OCI-LY7 (cell line): Measurements from ENCODE around the gene RGS4. TPM values are rescaled to one million over a fixed set of nuclear protein-coding genes. Genes with fewer than 3 reads are reported as not detected.

ENCODE experiments used
- BruUV-seq: library from RNA; stranded (reverse); fragments of 400-500 nt; replicated peaks from 2 replicates; lab custom pipeline; 2021; lab: Mats Ljungman, UMichigan
- CTCF ChIA-PET: fragments of 300-600 bp; sonication (Branson Sonifier 250); formaldehyde crosslinking; loops from one replicate; lab custom pipeline; 2022; ENCODE audit warnings: antibody characterized with exemption; ENCODE audit not compliant: unreplicated experiment; lab: Charles Lee
- POLR2A ChIA-PET: fragments of 300-600 bp; sonication (Branson Sonifier 250); formaldehyde crosslinking; loops from one replicate; lab custom pipeline; 2022; ENCODE audit warnings: antibody characterized with exemption; lab: Charles Lee
- DNase-seq: peaks from one replicate; pipeline ENCODE4 v3.0.0-alpha.2; 2015; ENCODE audit warnings: low spot score
- H2AFZ ChIP-seq: fragments of 200-600 bp; sonication (generic), shearing (Covaris generic); 2 replicates; pipeline ENCODE4 v1.6.1; 2014; ENCODE audit warnings: mild to moderate bottlenecking, antibody characterized with exemption, low read length, moderate library complexity
- H3K27ac ChIP-seq: fragments of 200-600 bp; sonication (generic); 2 replicates; pipeline ENCODE4 v1.5.1; 2014; ENCODE audit warnings: mixed run types, low read depth, mild to moderate bottlenecking, moderate library complexity, low read length, inconsistent platforms; ENCODE audit not compliant: poor library complexity, severe bottlenecking
- H3K36me3 ChIP-seq: fragments of 200-600 bp; sonication (generic); 2 replicates; pipeline ENCODE4 v1.6.1; 2014; ENCODE audit warnings: mild to moderate bottlenecking, antibody characterized with exemption, low read length, moderate library complexity, mixed read lengths; ENCODE audit not compliant: insufficient read depth
- H3K4me1 ChIP-seq: fragments of 200-600 bp; sonication (generic); 2 replicates; pipeline ENCODE4 v1.5.1; 2014; ENCODE audit warnings: mild to moderate bottlenecking, low read length; ENCODE audit not compliant: insufficient read depth, poor library complexity, severe bottlenecking
- H3K4me2 ChIP-seq: fragments of 200-600 bp; sonication (generic); 2 replicates; pipeline ENCODE4 v1.6.1; 2014; ENCODE audit warnings: mild to moderate bottlenecking, low read length
- H3K4me3 ChIP-seq: fragments of 200-600 bp; sonication (generic); 2 replicates; pipeline ENCODE4 v1.5.1; 2014; ENCODE audit warnings: mild to moderate bottlenecking, low read depth, low read length; ENCODE audit not compliant: poor library complexity, severe bottlenecking
- H3K79me2 ChIP-seq: fragments of 200-600 bp; sonication (generic); 2 replicates; pipeline ENCODE4 v1.6.1; 2016; ENCODE audit warnings: low read depth, mild to moderate bottlenecking, low read length, moderate library complexity, mixed read lengths; ENCODE audit not compliant: insufficient read depth
- H3K9me2 ChIP-seq: fragments of 200-600 bp; sonication (generic); 2 replicates; pipeline ENCODE4 v1.6.1; 2016; ENCODE audit warnings: mild to moderate bottlenecking, low read length, mixed read lengths; ENCODE audit not compliant: insufficient read depth
- H3K9me3 ChIP-seq: fragments of 200-600 bp; sonication (generic); 2 replicates; pipeline ENCODE4 v1.6.1; 2014; ENCODE audit warnings: mild to moderate bottlenecking, mixed run types, low read length, mixed read lengths
- H4K20me1 ChIP-seq: fragments of 200-600 bp; sonication (generic); 2 replicates; pipeline ENCODE4 v1.6.1; 2014; ENCODE audit warnings: mild to moderate bottlenecking, antibody characterized with exemption, low read length, moderate library complexity, mixed read lengths; ENCODE audit not compliant: insufficient read depth
- EZH2phosphoT487 ChIP-seq: fragments of 200-600 bp; sonication (generic); IDR thresholded peaks from 2 replicates; pipeline ENCODE4 v1.6.1; 2018; ENCODE audit warnings: low read depth, borderline replicate concordance, mild to moderate bottlenecking, mixed run types, antibody characterized with exemption, low read length, moderate library complexity, mixed read lengths
- intact Hi-C: fragments of 100-400 bp; cut with micrococcal nuclease; formaldehyde crosslinking; loops from one replicate; pipeline ENCODE4 v1.10.0; 2022; ENCODE audit not compliant: unreplicated experiment
- total RNA-seq, 2 experiments: library from RNA; depleted of rRNA in 1 of 2; stranded (reverse); fragments of >200 nt in 1 of 2; shearing (Covaris generic) in 1 of 2; gene quantifications; 2 replicates each; pipeline ENCODE4 v1.2.3, GENCODE V29; 2014 to 2022
- TF ChIP-seq, protein P1 (sequence below): fragments of 200-600 bp; sonication (generic); conservative IDR thresholded peaks from 2 replicates; pipeline ENCODE4 v1.5.1; 2014; ENCODE audit warnings: mild to moderate bottlenecking, antibody characterized with exemption, low read length, moderate library complexity, mixed read lengths

RGS4 gene
- total RNA-seq, 2 experiments from 2014 or later = not detected

DNA sequence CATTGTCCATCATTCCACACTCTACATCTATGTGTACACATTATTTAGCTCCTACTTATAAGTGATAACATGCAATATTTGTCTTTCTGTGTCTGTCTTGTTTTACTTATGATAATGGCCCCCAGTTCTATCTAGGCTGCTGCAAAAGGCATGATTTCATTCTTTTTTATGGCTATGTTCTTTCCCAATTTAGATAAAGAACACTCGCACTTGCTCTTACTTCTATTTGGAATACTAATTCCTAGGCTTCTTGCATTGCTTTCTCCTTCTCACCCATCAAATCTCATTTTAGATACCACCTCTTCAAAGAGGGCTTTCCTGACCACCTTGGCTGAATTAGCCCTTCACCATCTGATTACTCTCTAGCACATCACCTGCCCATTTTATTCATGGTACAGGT lies 3.0 kb upstream of the RGS4 start:
- no TSS peak for BruUV-seq
- H3K36me3 ChIP-seq = no peaks in the 10 kb centered on the region
- no peaks in the 10 kb centered on the region for H4K20me1 ChIP-seq
- intact Hi-C loops = no loop called here
- H3K4me1 ChIP-seq = no peaks in the 10 kb centered on the region
- no peak overlapping the region for H2AFZ ChIP-seq
- no peak overlapping the region for H3K4me3 ChIP-seq
- TF ChIP-seq, protein P1, sequence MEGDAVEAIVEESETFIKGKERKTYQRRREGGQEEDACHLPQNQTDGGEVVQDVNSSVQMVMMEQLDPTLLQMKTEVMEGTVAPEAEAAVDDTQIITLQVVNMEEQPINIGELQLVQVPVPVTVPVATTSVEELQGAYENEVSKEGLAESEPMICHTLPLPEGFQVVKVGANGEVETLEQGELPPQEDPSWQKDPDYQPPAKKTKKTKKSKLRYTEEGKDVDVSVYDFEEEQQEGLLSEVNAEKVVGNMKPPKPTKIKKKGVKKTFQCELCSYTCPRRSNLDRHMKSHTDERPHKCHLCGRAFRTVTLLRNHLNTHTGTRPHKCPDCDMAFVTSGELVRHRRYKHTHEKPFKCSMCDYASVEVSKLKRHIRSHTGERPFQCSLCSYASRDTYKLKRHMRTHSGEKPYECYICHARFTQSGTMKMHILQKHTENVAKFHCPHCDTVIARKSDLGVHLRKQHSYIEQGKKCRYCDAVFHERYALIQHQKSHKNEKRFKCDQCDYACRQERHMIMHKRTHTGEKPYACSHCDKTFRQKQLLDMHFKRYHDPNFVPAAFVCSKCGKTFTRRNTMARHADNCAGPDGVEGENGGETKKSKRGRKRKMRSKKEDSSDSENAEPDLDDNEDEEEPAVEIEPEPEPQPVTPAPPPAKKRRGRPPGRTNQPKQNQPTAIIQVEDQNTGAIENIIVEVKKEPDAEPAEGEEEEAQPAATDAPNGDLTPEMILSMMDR = no peak
- TF ChIP-seq EZH2phosphoT487 = no peak
- ChIA-PET CTCF (interaction anchor here (0.6 kb wide), 1 partner anchor 75 kb away, joined by 3 read pairs; no protein-coding TSS in a partner anchor), POLR2A (no interaction called here)
- H3K4me2 ChIP-seq = no peak overlapping the region
- no peak for DNase-seq
- H3K9me3 ChIP-seq = no peaks in the 10 kb centered on the region
- H3K27ac ChIP-seq = no peak overlapping the region
- H3K79me2 ChIP-seq = no peaks in the 10 kb centered on the region
- H3K9me2 ChIP-seq = no peaks in the 10 kb centered on the region

DNA sequence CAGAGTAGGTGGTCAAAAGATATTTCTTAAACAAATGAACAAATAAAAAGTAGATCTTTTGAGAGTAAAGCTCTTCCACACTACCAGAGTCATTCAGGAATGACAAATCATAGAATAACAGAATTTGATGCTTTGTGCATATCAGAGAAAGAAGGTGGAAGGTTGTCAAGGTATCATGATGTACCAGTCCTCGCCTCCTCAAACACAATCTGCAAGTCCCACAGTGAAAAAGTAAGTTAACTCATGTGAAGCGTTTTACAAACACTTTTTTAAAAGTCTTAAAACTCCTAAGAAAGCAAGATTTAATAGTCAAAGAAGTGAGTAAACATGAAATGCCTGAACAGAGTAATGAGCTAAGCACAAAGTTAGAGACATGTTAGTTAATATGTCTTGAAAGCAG lies 2.5 kb upstream of the RGS4 start:
- no TSS peak for BruUV-seq
- CTCF ChIA-PET = no interaction called here

DNA sequence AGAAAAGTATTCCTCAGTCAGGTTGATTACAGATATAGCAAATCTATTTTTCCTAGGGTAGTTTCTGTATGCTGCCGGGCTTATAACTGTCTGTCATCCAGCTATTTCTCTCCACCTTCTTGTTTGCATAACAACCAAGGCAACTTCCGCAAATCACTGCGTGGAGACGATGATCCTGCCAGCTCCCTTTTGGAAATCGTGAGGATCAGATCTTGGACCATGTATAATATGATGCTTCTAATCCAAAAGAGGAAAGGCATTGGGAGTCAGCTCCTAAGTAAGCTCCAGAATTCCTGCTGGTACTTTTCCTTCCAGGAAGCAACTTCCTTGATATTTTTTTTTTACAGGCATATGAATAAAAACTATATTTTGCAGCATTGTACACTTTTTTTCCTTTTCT lies 445 bp upstream of the RGS4 start:
- POLR2A ChIA-PET = no interaction called here
- H3K9me3 ChIP-seq = no peaks in the 10 kb centered on the region
- CTCF ChIA-PET = no interaction called here
- H2AFZ ChIP-seq = no peak overlapping the region
- no peak for DNase-seq
- no peaks in the 10 kb centered on the region for H4K20me1 ChIP-seq
- BruUV-seq = no TSS peak
- intact Hi-C loops = no loop called here
- no peak overlapping the region for H3K4me3 ChIP-seq
- H3K79me2 ChIP-seq = no peaks in the 10 kb centered on the region
- no peaks in the 10 kb centered on the region for H3K36me3 ChIP-seq
- no peak overlapping the region for H3K4me2 ChIP-seq
- H3K4me1 ChIP-seq = no peaks in the 10 kb centered on the region
- H3K9me2 ChIP-seq = no peaks in the 10 kb centered on the region
- TF ChIP-seq, protein P1 = no peak
- TF ChIP-seq EZH2phosphoT487 = no peak
- no peak overlapping the region for H3K27ac ChIP-seq

More for the DNA sequence above, 2.5 kb upstream of the RGS4 start:
- no peaks in the 10 kb centered on the region for H3K9me2 ChIP-seq
- DNase-seq = no peak
- intact Hi-C loops = no loop called here
- no peak for TF ChIP-seq EZH2phosphoT487
- TF ChIP-seq, protein P1 = no peak
- POLR2A ChIA-PET = no interaction called here
- no peak overlapping the region for H3K4me3 ChIP-seq
- no peaks in the 10 kb centered on the region for H3K9me3 ChIP-seq
- no peaks in the 10 kb centered on the region for H3K36me3 ChIP-seq
- H3K27ac ChIP-seq = no peak overlapping the region
- H3K4me2 ChIP-seq = no peak overlapping the region
- H2AFZ ChIP-seq = no peak overlapping the region
- no peaks in the 10 kb centered on the region for H3K79me2 ChIP-seq
- H4K20me1 ChIP-seq = no peaks in the 10 kb centered on the region
- no peaks in the 10 kb centered on the region for H3K4me1 ChIP-seq
